ENCODE measurements around the gene EARS2.

EARS2 gene

GRCh38 chr16:23534868-23535860 is 22.0 kb downstream of the EARS2 start:
- TF ChIP-seq ZNF274 (IDR thresholded peaks at IDR 0.05; ENCODE audit: low read depth, low read length): no peak
- TF ChIP-seq YY1 (IDR thresholded peaks at IDR 0.05; ENCODE audit: insufficient read depth, insufficient read length): no peak
- TF ChIP-seq SUZ12 (IDR thresholded peaks at IDR 0.05; ENCODE audit: extremely low read depth, insufficient read depth, insufficient read length): no peak
- no peaks in the 10 kb centered on the region for H3K4me1 ChIP-seq (ENCODE audit: insufficient read depth, insufficient read length)
- no peaks in the 10 kb centered on the region for H3K27me3 ChIP-seq (ENCODE audit: insufficient read depth, insufficient read length)
- H3K4me3 ChIP-seq (ENCODE audit: insufficient read length, low read depth): no peak overlapping the region
- no peak for DNase-seq (ENCODE audit: low read depth, low spot score)
- no peak overlapping the region for H3K9ac ChIP-seq (ENCODE audit: insufficient read length, low read depth)
- no peaks in the 10 kb centered on the region for H3K9me3 ChIP-seq (ENCODE audit: insufficient read depth, low read length)
- peaks cover 90% of the 10 kb centered on the region for H3K36me3 ChIP-seq (ENCODE audit: insufficient read depth, insufficient read length, low read length)

GRCh38 chr16:23532448-23532847 is 24.7 kb downstream of the EARS2 start:
- no peak overlapping the region for H3K4me3 ChIP-seq (ENCODE audit: insufficient read length, low read depth)
- H3K9me3 ChIP-seq (ENCODE audit: insufficient read depth, low read length): no peaks in the 10 kb centered on the region
- H3K4me1 ChIP-seq (ENCODE audit: insufficient read depth, insufficient read length): peaks cover 4% of the 10 kb centered on the region
- no peaks in the 10 kb centered on the region for H3K27me3 ChIP-seq (ENCODE audit: insufficient read depth, insufficient read length)
- peaks cover 92% of the 10 kb centered on the region for H3K36me3 ChIP-seq (ENCODE audit: insufficient read depth, insufficient read length, low read length)
- TF ChIP-seq YY1 (IDR thresholded peaks at IDR 0.05; ENCODE audit: insufficient read depth, insufficient read length): no peak
- no peak for TF ChIP-seq SUZ12 (IDR thresholded peaks at IDR 0.05; ENCODE audit: extremely low read depth, insufficient read depth, insufficient read length)
- no peak for TF ChIP-seq ZNF274 (IDR thresholded peaks at IDR 0.05; ENCODE audit: low read depth, low read length)
- DNase-seq (ENCODE audit: low read depth, low spot score): no peak
- no peak overlapping the region for H3K9ac ChIP-seq (ENCODE audit: insufficient read length, low read depth)

- H3K27me3 ChIP-seq (ENCODE audit: insufficient read depth, insufficient read length): no peaks in the 10 kb centered on the region
- no peak for TF ChIP-seq SUZ12 (IDR thresholded peaks at IDR 0.05; ENCODE audit: extremely low read depth, insufficient read depth, insufficient read length)
- no peak for TF ChIP-seq ZNF274 (IDR thresholded peaks at IDR 0.05; ENCODE audit: low read depth, low read length)
- no peak for TF ChIP-seq YY1 (IDR thresholded peaks at IDR 0.05; ENCODE audit: insufficient read depth, insufficient read length)
- H3K36me3 ChIP-seq (ENCODE audit: insufficient read depth, insufficient read length, low read length): peaks cover 89% of the 10 kb centered on the region
- H3K4me3 ChIP-seq (ENCODE audit: insufficient read length, low read depth): no peak overlapping the region
- no peaks in the 10 kb centered on the region for H3K9me3 ChIP-seq (ENCODE audit: insufficient read depth, low read length)
- no peak overlapping the region for H3K9ac ChIP-seq (ENCODE audit: insufficient read length, low read depth)
- peaks cover 4% of the 10 kb centered on the region for H3K4me1 ChIP-seq (ENCODE audit: insufficient read depth, insufficient read length)
- no peak for DNase-seq (ENCODE audit: low read depth, low spot score)
Measured at GRCh38 chr16:23530062-23530461, 27.1 kb downstream of the EARS2 start.

- no peaks in the 10 kb centered on the region for H3K9me3 ChIP-seq (ENCODE audit: insufficient read depth, low read length)
- no peak for DNase-seq (ENCODE audit: low read depth, low spot score)
- no peak overlapping the region for H3K4me3 ChIP-seq (ENCODE audit: insufficient read length, low read depth)
- no peak overlapping the region for H3K9ac ChIP-seq (ENCODE audit: insufficient read length, low read depth)
- peaks cover 4% of the 10 kb centered on the region for H3K4me1 ChIP-seq (ENCODE audit: insufficient read depth, insufficient read length)
- TF ChIP-seq ZNF274 (IDR thresholded peaks at IDR 0.05; ENCODE audit: low read depth, low read length): no peak
- TF ChIP-seq SUZ12 (IDR thresholded peaks at IDR 0.05; ENCODE audit: extremely low read depth, insufficient read depth, insufficient read length): no peak
- no peak for TF ChIP-seq YY1 (IDR thresholded peaks at IDR 0.05; ENCODE audit: insufficient read depth, insufficient read length)
- no peaks in the 10 kb centered on the region for H3K27me3 ChIP-seq (ENCODE audit: insufficient read depth, insufficient read length)
- H3K36me3 ChIP-seq (ENCODE audit: insufficient read depth, insufficient read length, low read length): peaks cover 89% of the 10 kb centered on the region
Measured at GRCh38 chr16:23528644-23529310, 28.4 kb downstream of the EARS2 start.

GRCh38 chr16:23527961-23528643 is 29.0 kb downstream of the EARS2 start:
- H3K36me3 ChIP-seq (ENCODE audit: insufficient read depth, insufficient read length, low read length): peaks cover 90% of the 10 kb centered on the region
- TF ChIP-seq ZNF274 (IDR thresholded peaks at IDR 0.05; ENCODE audit: low read depth, low read length) (no peak), SUZ12 (IDR thresholded peaks at IDR 0.05; ENCODE audit: extremely low read depth, insufficient read depth, insufficient read length) (no peak), YY1 (IDR thresholded peaks at IDR 0.05; ENCODE audit: insufficient read depth, insufficient read length) (no peak)

GRCh38 chr16:23524886-23525285 is 32.3 kb downstream of the EARS2 start:
- no peak overlapping the region for H3K9ac ChIP-seq (ENCODE audit: insufficient read length, low read depth)
- TF ChIP-seq SUZ12 (IDR thresholded peaks at IDR 0.05; ENCODE audit: extremely low read depth, insufficient read depth, insufficient read length) (no peak), ZNF274 (IDR thresholded peaks at IDR 0.05; ENCODE audit: low read depth, low read length) (no peak), YY1 (IDR thresholded peaks at IDR 0.05; ENCODE audit: insufficient read depth, insufficient read length) (no peak)
- no peaks in the 10 kb centered on the region for H3K9me3 ChIP-seq (ENCODE audit: insufficient read depth, low read length)
- H3K27me3 ChIP-seq (ENCODE audit: insufficient read depth, insufficient read length): no peaks in the 10 kb centered on the region
- peaks cover 92% of the 10 kb centered on the region for H3K36me3 ChIP-seq (ENCODE audit: insufficient read depth, insufficient read length, low read length)
- DNase-seq (ENCODE audit: low read depth, low spot score): no peak
- H3K4me1 ChIP-seq (ENCODE audit: insufficient read depth, insufficient read length): peaks cover 4% of the 10 kb centered on the region
- no peak overlapping the region for H3K4me3 ChIP-seq (ENCODE audit: insufficient read length, low read depth)

More at GRCh38 chr16:23527961-23528643, 29.0 kb downstream of the EARS2 start:
- DNase-seq (ENCODE audit: low read depth, low spot score): no peak
- no peaks in the 10 kb centered on the region for H3K9me3 ChIP-seq (ENCODE audit: insufficient read depth, low read length)
- no peaks in the 10 kb centered on the region for H3K27me3 ChIP-seq (ENCODE audit: insufficient read depth, insufficient read length)
- H3K4me1 ChIP-seq (ENCODE audit: insufficient read depth, insufficient read length): peaks cover 4% of the 10 kb centered on the region
- H3K4me3 ChIP-seq (ENCODE audit: insufficient read length, low read depth): no peak overlapping the region
- no peak overlapping the region for H3K9ac ChIP-seq (ENCODE audit: insufficient read length, low read depth)
